Muscle layer of duodenum (tissue), 2 donors: ENCODE data around the gene PKM.

Experiments used
- H3K27ac ChIP-seq: one replicate; pipeline ENCODE4 v1.7.0; 2013; ENCODE audit warnings: mild to moderate bottlenecking, low read length
- H3K27me3 ChIP-seq: one replicate; pipeline ENCODE4 v1.7.0; 2013; ENCODE audit warnings: low read depth, mild to moderate bottlenecking, control low read depth, low read length
- H3K36me3 ChIP-seq, 2 donors: one replicate each; pipeline ENCODE4 v1.7.0; 2013; ENCODE audit warnings: low read length in 2 of 2, control low read depth in 1 of 2, mild to moderate bottlenecking in 1 of 2; ENCODE audit not compliant: insufficient read depth in 2 of 2, control insufficient read depth in 1 of 2
- H3K4me1 ChIP-seq, 2 donors: one replicate each; pipeline ENCODE4 v1.7.0; 2013; ENCODE audit warnings: low read length in 2 of 2, mild to moderate bottlenecking in 2 of 2, control low read depth in 1 of 2, moderate library complexity in 1 of 2; ENCODE audit not compliant: insufficient read depth in 2 of 2, control insufficient read depth in 1 of 2
- H3K4me3 ChIP-seq, 2 donors: one replicate each; pipeline ENCODE4 v1.7.0; 2013; ENCODE audit warnings: low read length in 2 of 2, low read depth in 1 of 2, mild to moderate bottlenecking in 1 of 2
- H3K9me3 ChIP-seq, 2 donors: one replicate each; pipeline ENCODE4 v1.7.0; 2013; ENCODE audit warnings: low read length in 2 of 2, control low read depth in 1 of 2, mild to moderate bottlenecking in 1 of 2; ENCODE audit not compliant: control insufficient read depth in 1 of 2
- donor health status: healthy.

PKM gene

DNA sequence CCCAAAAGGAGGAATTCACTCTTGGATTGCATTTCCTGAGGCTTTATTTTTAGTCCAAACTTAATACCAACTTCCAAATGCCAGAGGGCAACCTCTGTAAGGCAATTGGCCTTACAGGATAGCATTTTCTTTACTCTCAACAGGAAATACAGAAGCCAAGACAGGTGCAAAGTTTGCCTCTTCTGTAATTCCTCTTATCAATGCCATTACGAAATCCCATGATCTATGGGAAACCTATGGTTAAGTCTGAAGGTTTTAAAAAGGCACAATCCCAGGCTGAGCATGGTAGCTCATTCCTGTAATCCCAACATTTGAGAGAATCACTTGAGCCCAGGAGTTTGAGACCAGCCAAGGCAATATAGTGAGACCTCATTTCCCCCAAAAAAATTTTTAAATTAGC lies 14.9 kb downstream of the PKM start:
- H3K27ac ChIP-seq = no peak overlapping the region
- H3K4me3 ChIP-seq = no peak overlapping the region
- H3K27me3 ChIP-seq = no peaks in the 10 kb centered on the region
- peaks cover 51 to 68% of the 10 kb centered on the region in 2 donors for H3K36me3 ChIP-seq
- H3K9me3 ChIP-seq = no peaks in the 10 kb centered on the region
- peaks cover 0 to 5% of the 10 kb centered on the region in 2 donors for H3K4me1 ChIP-seq

GRCh38 chr15:72207558-72208085 lies 23.4 kb downstream of the PKM start:
- no peaks in the 10 kb centered on the region for H3K9me3 ChIP-seq
- no peaks in the 10 kb centered on the region for H3K27me3 ChIP-seq
- no peak overlapping the region for H3K4me3 ChIP-seq
- H3K4me1 ChIP-seq = peaks cover 6 to 16% of the 10 kb centered on the region in 2 donors
- no peak overlapping the region for H3K27ac ChIP-seq
- H3K36me3 ChIP-seq = peaks cover 78 to 95% of the 10 kb centered on the region in 2 donors

DNA sequence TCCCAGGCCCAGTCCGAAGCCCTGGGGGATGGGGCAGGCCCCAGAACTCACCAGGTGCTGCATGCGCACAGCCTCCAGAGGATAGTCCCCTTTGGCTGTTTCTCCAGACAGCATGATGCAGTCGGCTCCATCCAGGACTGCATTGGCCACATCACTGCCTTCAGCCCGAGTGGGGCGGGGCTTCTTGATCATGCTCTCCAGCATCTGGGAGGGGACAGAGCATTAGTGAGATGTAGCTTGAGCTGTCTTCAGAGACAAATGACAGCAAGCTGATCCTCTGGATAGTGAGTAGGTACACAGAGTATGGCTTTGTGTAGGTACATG lies 24.4 kb downstream of the PKM start:
- peaks cover 6 to 16% of the 10 kb centered on the region in 2 donors for H3K4me1 ChIP-seq
- no peak overlapping the region for H3K4me3 ChIP-seq
- no peaks in the 10 kb centered on the region for H3K27me3 ChIP-seq
- H3K9me3 ChIP-seq = no peaks in the 10 kb centered on the region
- H3K27ac ChIP-seq = no peak overlapping the region
- H3K36me3 ChIP-seq = peaks cover 84 to 95% of the 10 kb centered on the region in 2 donors

DNA sequence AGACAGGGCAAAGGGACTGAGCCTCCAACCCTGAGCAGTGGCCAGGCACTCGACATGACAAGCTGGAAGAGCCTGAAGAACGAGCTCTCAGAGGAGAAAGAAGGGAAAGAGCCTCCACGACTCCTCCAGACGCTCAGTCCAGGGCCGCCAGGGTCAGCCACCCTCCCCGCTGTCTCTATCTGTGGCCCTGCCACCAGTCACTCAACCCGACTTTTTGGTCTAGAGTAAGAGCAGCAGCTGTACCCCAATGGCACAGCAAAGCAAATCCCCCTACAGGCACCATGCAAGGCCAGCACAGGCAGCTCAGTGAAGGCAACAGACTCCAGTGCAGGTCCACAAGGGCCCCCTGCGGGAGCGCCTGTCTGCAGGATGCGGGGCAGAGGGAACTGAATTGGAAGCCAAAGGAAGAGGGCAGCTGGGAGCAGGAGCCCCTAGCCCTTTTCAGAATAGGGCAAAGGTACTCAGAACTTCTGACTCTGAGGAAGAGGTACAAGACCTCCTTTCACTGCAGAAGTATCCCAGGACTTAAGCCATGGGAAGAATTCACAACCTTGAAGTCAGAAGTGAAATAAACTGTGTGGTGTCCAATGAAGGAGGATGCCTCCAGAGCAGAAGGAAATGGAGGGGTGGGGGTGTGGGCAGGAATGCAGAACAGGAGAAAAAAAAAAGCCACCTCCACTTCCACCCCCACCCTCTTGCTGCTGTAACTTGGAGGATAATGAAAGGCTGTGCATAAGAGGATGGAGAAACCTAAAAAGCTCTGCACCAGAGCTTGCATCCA lies 24.9 kb downstream of the PKM start:
- no peaks in the 10 kb centered on the region for H3K27me3 ChIP-seq
- H3K36me3 ChIP-seq = peaks cover 85 to 95% of the 10 kb centered on the region in 2 donors
- H3K9me3 ChIP-seq = no peaks in the 10 kb centered on the region
- peaks cover 6 to 16% of the 10 kb centered on the region in 2 donors for H3K4me1 ChIP-seq
- no peak overlapping the region for H3K27ac ChIP-seq
- no peak overlapping the region for H3K4me3 ChIP-seq

- Histone ChIP-seq H3K36me3 (peaks cover 84 to 95% of the 10 kb centered on the region in 2 donors), H3K27me3 (no peaks in the 10 kb centered on the region), H3K4me1 (peaks cover 6 to 16% of the 10 kb centered on the region in 2 donors), H3K27ac (no peak overlapping the region), H3K4me3 (no peak overlapping the region), H3K9me3 (no peaks in the 10 kb centered on the region)
Observed at GRCh38 chr15:72205273-72205672, 25.7 kb downstream of the PKM start.

- H3K27me3 ChIP-seq = no peaks in the 10 kb centered on the region
- H3K9me3 ChIP-seq = no peaks in the 10 kb centered on the region
- peaks cover 83 to 96% of the 10 kb centered on the region in 2 donors for H3K36me3 ChIP-seq
- H3K4me1 ChIP-seq = peaks cover 6 to 16% of the 10 kb centered on the region in 2 donors
- no peak overlapping the region for H3K4me3 ChIP-seq
- H3K27ac ChIP-seq = peak overlapping the region; percentile 65
Observed at GRCh38 chr15:72203507-72203837, 27.5 kb downstream of the PKM start.

- H3K4me3 ChIP-seq = no peak overlapping the region
- peaks cover 6 to 16% of the 10 kb centered on the region in 2 donors for H3K4me1 ChIP-seq
- peaks cover 80 to 91% of the 10 kb centered on the region in 2 donors for H3K36me3 ChIP-seq
- H3K9me3 ChIP-seq = no peaks in the 10 kb centered on the region
- peak overlapping the region; percentile 65 for H3K27ac ChIP-seq
- no peaks in the 10 kb centered on the region for H3K27me3 ChIP-seq
Observed at GRCh38 chr15:72202801-72203506, 28.0 kb downstream of the PKM start.

- Histone ChIP-seq H3K4me1 (peaks cover 6 to 18% of the 10 kb centered on the region in 2 donors), H3K4me3 (no peak overlapping the region), H3K9me3 (no peaks in the 10 kb centered on the region), H3K27me3 (no peaks in the 10 kb centered on the region), H3K27ac (no peak overlapping the region), H3K36me3 (peaks cover 73 to 85% of the 10 kb centered on the region in 2 donors)
Observed at GRCh38 chr15:72202302-72202701, 28.7 kb downstream of the PKM start.

DNA sequence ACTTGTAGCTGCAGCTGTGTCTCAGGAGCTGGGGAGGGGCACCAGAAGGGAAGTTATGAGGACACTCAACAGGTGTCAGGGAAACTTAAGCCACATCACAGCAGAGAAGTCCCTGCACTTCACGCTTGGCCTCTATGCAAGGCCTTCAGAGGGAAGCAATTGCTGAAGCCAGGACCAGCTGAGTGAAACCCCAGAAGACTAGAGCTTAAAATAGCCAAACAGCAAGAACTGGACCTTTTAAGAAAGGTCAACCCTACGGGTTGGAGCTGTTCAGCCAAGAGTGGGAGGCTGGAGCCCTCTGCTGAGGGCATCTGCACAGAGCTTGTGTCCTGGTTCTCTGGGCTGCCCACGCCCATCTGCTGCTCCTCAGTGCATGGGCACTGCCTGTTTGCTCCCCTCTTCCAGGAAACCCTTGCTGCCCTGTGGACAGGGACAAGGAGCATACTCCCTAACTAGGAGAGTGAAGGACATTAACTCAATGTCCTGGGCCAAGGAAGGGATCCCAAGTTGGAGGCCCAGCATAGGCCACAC lies 29.5 kb downstream of the PKM start:
- H3K4me3 ChIP-seq = no peak overlapping the region
- peaks cover 6 to 23% of the 10 kb centered on the region in 2 donors for H3K4me1 ChIP-seq
- H3K9me3 ChIP-seq = no peaks in the 10 kb centered on the region
- no peak overlapping the region for H3K27ac ChIP-seq
- H3K27me3 ChIP-seq = no peaks in the 10 kb centered on the region
- peaks cover 65 to 76% of the 10 kb centered on the region in 2 donors for H3K36me3 ChIP-seq

DNA sequence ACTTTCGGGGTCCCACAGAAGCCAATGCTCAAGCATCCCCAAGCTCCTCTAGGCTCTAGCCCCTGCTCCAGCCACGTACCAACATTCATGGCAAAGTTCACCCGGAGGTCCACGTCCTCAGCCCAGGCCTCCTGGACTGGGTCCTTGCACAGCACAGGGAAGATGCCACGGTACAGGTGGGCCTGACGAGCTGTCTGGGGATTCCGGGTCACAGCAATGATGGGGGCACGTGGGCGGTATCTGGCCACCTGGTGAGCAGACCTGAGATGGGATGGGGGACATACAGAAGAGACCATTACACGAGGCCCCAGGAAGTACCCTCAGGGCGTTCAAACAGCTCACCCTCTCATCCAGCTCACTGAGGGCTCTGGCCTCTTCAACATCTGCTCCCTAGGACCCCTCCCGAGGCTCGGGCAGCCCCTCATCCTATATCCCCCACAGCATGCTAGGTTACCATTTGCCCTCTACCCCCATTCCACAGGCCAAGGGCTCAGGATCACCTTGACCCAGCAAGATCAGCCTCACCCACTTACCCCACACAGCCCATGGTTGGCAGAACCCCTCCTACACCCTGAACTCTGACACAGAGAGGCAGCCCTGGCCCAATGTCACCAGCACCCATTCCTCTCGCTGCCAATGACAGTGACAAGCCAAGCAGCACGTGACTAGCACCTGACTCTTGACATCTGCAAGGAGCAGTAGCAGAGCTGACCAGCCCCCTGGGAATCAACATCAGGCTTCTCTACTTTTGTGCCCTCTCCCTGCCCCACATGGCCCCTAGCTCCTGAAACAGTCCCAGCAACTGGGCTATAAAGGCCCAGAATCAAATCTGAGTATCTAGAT lies 30.4 kb downstream of the PKM start:
- no peaks in the 10 kb centered on the region for H3K9me3 ChIP-seq
- H3K4me1 ChIP-seq = peaks cover 6 to 23% of the 10 kb centered on the region in 2 donors
- H3K36me3 ChIP-seq = peaks cover 57 to 68% of the 10 kb centered on the region in 2 donors
- no peak overlapping the region for H3K4me3 ChIP-seq
- no peak overlapping the region for H3K27ac ChIP-seq
- H3K27me3 ChIP-seq = no peaks in the 10 kb centered on the region
